ENCODE results near the gene HYI.

Gene HYI

DNA sequence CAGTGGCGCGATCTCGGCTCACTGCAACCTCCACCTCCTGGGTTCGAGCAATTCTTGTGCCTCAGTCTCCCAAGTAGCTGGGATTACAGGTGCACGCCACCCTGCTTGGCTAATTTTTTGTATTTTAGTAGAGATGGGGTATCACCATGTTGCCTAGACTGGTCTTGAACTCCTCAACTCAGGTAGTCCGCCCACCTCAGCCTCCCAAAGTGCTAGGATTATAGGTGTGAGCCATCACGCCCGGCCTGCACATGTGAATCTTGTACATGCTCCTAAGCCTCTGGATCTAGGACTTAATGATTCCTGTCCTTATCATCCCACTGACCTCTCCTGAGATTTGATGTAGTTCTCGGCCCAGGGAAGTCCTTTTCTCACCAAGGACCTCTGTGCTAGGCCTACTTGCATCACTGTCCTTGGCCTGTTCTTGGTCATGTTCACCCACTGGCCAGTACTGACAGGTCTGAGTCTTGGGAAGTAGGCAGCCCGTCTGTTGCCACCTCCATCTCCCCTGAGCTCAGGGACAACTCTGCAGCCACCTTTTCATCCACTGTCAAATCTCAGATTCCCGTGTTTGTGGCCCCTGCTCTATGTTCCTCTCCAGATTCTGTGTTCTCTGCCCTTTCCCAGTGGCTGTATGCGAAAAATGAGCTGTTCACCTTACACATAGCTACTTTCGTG is 9.4 kb downstream of the HYI start:
- DNase-seq: no peak

DNA sequence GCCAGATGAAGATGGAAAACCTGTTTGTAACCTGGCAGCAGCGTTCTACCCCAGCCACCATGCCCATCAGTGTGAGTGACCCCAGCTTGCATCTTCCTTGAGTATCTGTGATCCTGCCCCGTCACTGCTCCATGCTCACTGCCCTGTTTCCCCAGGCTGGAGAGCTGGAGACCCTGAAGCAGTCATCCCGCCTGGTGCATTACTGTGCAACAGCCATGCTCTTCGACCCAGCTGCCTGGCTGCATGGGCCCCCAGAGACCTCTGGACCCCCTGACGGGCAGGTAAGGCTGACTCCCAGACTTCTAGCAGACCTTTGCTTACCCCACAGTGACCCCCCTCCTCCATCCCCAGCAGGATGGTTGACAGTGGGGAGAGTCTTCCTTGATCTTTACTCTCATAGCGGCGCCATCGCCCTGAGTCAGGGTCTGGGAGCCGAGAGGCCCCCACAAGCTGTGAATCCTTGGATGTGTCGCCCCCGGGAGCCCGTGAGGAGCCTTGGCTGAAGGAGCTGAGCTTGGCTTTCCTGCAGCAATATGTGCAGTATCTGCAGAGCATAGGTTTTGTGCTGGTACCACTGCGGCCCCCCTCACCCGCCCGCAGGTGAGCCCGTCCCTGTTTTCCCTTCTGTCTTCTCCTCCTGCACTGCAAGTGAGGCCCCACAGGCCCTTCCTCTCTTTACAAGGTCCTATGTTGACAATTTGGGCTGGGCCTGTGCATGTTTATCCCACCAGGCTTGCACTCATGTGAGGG is 10.4 kb downstream of the HYI start:
- DNase-seq: no peak

DNA sequence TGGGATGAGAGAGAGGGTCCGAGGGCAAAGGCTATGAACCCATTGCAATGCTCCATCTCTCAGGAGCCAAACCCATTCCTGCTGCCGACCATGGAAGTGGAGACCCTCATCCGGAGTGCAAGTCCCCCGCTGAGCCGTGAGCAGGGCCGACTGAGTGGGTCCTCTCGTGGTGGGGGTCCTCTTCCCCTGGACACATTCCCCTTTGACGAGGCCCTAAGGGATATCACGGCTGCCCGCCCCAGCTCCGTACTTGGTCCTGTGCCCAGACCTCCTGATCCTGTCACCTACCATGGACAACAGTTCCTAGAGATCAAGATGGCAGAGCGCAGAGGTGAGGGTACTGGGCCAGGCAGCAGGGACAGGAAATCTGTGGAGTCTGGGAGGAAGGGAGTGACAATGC is 11.0 kb downstream of the HYI start:
- DNase-seq: no peak

DNA sequence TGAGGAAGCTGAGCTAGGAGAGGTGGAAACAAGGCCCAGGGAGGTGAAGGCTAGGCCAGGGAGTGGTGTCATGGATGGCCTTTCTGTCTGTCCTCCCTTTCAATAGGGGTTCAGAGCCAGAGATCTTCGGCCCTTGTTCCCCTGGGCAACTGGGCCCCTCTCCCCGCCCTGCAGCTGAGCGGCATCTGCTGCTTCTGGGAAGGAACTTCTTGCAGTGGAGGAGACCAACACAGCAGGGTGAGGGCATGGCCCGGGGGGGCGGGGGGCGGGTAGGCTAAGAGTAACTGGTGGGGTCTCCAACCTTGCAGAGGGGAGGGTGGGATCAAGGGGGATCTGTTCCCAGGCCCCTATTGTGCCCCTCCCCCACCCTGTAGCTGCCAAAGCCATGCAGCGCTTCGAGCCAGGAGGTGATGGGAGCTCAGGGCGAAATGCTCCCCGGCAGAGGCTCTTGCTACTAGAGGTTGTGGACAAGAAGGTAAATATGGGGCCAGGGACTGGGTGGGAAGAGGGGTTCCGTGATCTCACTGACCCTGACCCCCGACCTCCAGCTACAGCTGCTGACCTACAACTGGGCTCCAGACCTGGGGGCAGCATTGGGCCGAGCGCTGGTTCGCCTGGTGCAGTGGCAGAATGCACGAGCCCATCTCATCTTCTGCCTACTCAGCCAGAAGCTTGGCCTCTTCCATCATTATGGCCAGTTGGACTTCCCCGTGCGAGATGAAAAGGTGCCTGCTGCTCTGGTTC is 11.7 kb downstream of the HYI start:
- no peak for DNase-seq

DNA sequence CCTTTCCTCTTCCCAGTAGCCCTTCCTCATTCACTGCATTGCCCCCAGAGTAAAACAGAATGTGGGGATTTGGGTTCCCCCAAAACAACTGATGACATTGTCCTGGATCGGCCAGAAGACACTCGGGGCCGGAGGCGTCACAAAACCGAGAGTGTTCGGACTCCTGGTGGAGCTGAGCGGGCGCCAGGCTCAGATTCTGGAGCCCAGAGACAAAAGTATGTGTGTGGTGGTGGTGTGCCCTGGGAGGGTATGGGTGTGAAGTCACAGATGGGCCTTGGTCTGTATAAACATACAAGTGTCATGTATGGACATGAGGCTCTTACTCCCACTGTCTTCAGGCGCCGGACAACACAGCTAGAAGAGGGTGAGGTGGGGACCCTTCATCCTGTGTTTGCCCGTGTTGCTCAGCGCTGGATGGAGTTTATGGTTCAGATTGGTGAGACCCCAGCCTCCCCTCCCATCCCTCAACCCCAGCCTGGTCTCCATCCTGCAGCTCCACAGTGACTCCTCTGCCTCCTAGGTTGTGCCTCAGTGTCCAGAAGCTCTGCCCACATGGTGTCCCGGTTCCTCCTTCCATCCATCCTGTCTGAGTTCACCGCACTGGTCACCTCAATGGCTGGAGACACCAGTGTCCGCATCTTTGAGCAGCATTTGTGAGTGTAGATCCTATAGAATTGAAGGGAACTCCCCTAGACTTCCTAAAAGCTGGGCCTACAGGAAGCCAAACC is 12.4 kb downstream of the HYI start:
- DNase-seq: no peak

DNA sequence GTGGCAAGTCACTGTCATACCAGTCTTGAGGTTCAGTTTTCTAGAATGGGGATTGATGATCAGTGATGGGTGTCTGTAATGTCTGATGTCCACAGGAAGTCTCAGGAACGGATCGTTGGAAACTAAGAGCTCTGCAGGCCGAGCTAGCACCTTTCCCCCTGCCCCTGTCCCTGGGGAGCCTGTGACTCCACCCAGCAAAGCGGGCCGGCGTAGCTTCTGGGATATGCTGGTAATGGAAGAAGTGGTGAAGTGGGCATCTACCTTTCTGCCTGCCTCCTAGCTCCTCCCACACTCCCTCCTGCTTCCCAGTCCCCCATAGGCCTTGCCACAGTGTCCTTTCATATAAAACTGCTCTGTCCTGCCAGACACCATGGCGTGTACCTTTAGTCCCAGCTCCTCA is 13.4 kb downstream of the HYI start:
- DNase-seq: no peak

DNA sequence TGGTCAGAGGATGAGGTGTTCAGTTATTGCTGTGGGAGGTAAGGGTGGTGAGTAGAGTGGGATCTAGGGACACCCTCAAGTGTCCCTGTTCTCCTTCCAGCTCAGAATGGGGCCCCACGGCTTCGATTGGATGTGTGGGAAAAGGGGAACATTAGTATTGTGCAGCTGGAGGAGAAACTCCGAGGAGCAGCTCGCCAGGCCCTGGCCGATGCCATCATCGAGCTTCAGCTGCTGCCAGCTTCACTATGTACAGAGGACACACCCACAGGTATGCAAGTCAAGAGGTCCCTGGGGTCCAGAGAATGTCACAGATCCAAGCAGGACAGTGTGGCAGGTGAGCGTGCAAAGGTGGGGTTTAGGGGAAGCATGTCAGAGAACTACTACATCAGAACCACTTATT is 13.9 kb downstream of the HYI start:
- no peak for DNase-seq

DNA sequence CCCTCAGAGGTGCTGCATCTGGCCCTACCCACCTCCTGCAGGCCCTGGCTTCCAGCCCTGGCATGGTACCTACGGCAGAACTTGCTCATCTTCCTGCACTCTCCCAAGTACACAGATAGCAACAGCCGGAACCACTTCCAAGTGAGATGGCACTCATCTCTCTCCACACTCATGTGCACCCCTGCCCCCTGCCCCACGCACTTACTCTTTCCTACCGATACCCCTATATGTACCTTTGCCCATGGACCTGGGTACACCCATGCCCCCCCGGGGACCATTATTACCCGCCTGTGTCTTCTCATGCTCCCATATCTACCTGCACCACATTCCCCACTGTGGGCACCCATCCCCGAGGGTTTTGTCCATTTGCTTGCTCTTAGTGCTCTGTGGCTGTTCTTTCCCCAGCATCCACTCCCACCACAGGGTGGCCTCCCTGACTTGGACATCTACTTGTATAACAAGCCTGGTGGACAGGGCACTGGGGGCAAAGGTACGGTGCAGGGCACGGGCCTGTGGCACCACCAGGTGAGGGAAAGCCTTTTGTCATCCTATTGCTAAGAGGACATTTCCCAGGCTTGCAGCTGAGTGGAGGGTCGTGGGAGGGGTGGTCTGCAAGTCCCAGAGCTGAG is 14.7 kb downstream of the HYI start:
- no peak for DNase-seq

DNA sequence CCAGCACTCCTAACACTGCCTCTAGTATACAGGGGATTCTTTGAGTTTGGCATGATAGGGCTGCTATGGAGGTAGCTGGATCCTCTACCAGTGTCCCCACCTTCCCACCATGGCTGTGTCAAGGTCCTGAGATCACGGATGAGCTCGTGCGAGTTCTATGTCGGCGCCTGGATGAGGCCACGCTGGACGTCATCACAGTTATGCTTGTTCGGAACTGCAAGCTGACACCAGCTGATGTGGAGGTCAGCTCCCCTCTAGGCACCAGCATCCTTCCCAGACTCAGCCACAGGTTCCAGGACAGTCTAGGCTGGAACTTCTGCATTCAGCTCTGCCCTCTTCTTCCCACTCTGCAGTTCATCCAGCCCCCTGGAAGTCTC is 15.2 kb downstream of the HYI start:
- DNase-seq: no peak

DNA sequence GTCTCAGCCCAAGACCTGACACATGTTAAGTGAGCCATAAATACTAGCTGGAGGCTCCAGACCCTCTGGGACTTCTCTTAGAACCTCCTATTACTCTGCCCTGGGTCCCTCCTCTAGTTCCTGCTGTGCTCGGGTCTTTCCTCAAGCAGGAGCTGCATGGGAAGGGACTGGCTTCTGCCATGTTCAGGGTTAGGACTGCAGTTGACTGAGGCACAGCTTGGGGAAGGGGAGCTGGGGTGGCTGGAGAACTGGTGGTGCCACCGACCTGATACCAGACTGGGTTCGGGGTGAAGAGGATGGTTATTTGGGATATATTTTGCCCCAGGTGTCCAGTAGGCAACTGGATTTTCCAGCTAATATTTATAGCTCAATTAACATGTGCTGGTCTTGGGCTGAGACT is 15.7 kb downstream of the HYI start:
- DNase-seq: no peak

DNA sequence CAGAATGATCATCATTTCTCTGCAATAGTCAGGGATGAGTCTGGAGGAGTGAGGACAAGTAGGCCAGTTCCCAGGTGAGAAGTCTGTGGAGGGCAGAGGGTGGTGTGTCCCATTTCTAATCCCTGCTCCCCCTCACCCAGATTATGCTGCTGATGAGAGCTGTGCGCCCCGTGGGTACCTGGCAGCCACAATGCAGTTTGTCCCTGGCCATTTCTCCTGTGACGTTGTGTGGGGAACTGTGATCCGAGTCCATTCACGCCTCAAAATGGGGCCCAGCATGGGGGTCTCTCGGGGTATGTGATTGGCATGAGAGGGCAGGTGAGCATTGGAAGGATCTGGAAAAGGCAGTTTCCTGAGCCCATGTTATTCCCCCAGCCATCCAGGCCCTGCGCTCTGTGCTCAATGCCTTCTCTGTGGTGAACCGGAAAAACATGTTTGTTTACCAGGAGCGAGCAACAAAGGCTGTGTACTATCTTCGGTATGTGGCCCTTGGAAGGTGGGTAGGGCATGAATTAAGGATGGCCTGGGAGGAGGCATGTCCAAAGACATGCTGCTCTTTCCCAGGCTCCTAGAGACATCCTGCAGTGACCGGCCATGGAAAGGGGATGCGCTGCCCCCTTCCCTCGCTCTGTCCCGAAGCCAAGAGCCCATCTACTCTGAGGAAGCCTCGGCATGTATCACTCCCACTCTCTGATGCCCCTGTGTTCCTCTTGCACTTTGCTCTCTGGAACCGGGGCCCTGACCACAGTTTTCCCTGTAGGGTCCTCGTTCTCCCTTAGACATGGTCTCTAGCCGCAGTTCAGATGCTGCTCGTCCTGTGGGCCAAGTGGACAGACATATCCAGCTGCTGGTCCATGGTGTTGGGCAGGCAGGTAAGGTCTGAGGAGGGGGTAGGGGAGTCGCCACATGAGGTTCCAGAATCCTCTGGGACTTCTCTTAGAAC is 16.4 kb downstream of the HYI start:
- DNase-seq: no peak

DNA sequence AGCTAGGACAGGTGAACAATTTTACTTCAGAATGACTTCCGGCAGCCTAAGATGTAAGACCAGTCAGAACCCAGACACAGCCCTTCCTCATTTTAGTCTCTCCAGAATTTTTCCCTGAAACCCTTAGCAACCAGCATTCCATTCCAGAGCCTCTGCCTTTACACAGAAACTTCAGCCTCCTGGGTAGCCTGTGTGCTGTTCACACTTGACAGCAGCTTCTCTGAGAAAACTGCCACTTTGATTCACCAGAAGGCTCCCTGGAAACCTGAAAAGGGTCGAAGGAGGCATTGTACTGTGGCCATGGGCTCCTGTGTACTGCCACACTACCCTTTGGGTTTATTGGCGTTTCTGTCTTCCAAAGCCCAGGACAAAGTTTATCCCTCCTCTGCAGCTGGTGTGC is 17.4 kb downstream of the HYI start:
- DNase-seq: no peak

DNA sequence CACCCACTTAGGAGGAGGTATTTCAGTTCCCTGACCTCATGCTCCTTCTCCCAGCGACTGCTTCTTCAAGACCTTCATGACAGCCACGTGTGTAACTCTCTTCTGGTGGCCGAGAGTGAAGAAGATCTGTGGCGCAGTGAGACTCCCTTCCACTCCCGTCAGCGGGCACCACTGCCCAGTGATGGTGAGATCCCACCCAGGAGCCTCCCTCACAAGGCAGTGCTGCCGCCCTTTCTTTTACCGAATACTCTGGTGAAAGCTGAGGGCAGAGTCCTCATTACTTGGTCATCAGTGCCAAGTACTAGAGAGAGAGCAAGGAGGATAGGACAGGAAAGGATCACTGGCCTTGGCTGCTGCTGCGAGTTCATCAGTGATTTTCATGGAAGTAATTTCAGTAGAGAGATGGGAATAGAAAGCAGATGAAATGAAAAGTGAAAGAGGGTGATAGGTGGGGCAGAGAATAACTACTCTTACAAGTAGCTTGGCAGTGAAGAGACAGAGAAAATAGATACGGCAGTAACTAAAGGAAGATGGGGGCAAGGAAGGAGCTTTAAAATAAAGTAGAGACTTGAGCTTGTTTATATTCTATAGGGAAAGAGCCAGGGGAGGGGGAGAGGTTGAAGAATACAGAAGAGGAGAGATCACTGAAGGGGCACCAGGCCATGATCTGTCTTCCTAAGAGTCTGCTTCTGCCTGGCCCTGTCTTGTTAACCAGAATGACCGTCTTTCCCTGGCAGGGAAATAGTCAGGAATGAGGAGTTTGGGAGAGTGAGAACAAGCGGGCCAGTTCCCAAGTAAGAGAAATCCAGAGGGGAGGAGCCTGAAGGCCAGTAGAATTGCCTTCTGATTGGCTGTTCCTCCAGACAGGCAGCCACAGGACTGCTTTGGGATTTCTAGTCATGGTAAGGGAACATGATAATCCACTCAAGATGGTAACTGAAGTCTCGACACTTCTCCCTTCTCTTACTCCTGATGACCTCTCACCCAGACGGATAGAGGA is 18.3 kb downstream of the HYI start:
- no peak for DNase-seq

DNA sequence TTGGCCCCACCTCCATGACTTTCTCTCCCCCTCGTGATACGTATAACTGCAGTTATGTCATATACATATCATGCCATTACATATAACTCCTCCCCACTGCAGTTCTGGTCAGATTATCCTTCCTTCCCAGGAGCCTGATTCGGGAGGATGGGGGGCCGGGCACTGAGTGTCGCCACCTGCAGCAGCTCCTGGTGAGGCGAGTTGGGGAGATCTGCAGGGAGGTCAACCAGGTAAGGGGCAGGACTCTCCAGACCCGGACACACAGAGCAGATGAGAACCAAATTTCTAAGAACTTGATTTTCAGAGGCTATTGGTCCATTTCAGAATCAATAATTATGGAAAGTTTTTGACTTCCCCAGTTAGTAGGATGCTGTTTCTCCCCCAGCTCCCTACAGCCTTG is 19.5 kb downstream of the HYI start:
- DNase-seq: no peak

DNA sequence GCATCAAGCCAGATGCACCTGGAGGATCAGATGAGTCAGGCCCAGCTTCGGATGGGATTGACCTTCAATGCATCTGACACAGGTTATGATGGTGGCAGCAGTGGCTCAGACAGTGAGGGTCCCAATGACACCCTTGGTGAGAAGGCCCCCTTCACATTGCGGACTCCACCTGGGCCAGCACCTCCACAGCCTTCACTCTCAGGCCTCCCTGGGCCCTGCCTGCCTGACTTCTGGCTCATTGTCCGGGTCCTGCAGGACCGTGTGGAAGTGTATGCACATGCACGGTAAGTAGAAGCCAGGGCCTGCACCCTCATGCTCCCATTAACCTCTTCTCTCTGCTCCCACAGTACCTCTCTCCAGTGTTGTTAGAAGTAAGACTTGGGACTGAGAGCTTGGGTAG is 20.8 kb downstream of the HYI start:
- DNase-seq: no peak

DNA sequence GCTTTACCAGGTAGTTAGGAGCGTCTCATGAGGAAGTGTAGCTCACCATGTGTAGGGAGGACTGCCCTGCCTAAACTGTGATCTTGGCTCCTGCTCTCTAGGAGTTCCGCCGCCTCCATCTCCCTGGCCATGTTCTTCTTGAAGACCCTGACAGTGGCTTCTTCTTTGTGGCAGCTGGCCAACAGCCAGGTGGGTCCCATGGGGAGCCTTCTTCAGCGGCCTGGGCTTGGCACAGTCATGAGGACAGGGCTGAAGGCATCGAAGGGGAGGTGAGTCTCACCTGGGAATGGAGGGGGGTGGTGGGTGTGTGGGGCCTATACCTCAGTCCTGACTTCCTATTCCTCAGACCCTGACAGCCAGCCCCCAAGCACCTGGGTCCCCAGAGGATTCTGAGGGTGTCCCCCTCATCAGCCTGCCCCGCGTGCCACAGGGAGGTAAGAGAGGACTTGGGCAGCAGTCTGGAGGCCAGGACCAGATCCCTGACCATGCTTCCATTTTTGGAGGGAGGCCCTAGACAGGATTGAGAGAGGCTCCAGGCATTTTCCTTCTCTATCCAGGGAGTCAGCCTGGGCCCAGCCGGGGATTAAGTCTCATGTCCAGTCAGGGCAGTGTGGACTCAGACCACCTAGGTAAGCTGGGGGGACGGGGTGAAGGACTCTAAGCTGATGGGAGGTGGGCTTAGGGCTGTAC is 21.4 kb downstream of the HYI start:
- no peak for DNase-seq

DNA sequence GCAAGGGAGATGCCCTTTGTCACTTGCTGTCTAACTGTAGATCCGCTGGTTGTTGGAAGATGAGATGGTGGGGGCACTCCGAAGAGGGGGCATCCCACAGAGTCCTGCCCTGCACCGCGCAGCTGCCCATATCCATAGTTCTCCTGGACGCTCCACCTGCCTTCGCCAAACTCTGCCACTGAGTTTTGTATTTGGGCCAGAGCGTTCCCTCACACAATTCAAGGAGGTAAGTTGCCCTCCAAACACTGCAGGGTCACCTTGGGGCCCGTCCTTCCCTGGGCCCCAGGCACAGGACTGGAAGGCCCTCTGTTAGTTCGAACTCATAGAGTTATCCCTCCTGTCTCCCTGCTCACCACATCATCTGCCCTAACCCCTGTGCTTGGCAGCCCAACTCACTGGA is 22.1 kb downstream of the HYI start:
- no peak for DNase-seq

DNA sequence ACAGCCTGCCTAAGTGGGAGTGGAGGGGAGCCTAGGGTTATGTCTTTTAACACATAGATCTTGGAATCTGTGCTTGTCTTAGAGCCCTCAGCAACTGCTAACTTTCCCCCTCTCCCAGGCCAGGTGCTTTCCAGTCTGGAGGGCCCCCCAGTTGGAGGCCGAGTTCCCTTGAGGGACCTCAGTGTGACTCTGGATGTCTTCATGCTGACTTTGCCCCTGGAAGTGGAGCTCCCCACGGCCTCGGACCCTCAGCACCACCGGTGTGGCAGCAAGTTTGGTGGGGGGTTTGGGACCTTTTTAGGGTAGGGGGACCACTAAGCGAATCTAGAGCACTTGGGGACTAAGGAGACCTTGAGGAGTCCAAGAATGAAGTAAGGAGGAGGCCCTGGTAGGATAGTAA is 22.9 kb downstream of the HYI start:
- DNase-seq: no peak

DNA sequence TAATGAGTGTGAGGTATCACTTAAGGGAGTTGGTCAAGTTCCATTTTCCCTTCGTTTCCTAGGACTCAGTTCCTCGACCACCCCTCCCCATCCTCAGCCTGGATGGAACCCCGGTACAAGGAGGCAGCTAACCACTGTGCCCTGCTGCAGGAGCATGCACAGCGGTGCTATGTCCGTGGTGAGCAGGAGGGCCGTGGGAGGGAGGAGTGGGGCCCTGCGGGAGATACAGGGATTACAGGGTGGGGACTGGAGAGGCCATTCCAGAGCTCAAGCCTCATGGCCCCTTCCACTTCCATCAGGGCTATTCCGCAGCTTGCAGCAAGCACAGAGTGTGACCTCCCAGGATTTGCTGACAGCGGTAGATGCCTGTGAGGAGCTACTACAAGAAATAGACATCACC is 25.8 kb downstream of the HYI start:
- DNase-seq: no peak

DNA sequence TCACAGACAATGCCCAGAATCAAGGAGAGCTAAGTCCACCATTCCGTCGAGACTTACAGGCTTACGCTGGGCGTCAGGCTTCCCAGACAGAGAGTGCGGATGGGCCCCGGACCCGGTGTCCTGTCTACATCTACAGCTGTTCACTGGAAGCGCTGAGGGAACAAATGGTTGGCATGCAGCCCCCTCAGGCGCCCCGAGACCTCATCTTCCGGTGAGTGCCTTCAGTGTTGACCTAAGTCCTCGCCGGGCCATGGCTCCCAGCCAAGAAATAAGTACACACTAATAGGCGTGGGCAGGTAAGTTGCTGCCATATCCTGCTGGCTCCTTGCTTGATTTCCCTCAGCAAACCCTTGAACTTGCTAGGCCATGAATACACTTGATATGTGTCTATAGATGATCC is 26.2 kb downstream of the HYI start:
- DNase-seq: no peak

Measured in NCI-H1694 (cell line).